ENCODE measurements around the gene TSPAN9. TPM values are rescaled to one million over a fixed set of nuclear protein-coding genes. Genes with fewer than 3 reads are reported as not detected.

The TSPAN9 gene
- total RNA-seq, 3 donors from 2014 or later (not counting 1 experiment from before 2014, with no cell fraction given): 0.86 to 1.6 (median 1.1) TPM

- Histone ChIP-seq H3K4me1 (ENCODE audit: control insufficient read depth, insufficient read depth, low read length) (peaks cover 3% of the 10 kb centered on the region), H3K36me3 (ENCODE audit: control insufficient read depth, insufficient read depth, low read length) (no peaks in the 10 kb centered on the region), H3K4me3 (ENCODE audit: low read length) (no peak overlapping the region), H3K27me3 (ENCODE audit: control insufficient read depth, insufficient read depth, low read length) (no peaks in the 10 kb centered on the region), H3K9me3 (ENCODE audit: control insufficient read depth, insufficient read depth, low read length) (no peaks in the 10 kb centered on the region), H3K27ac (ENCODE audit: low read length) (no peak overlapping the region)
- no peak for ATAC-seq
- WGBS (ENCODE audit: insufficient coverage): 51% methylated on average over 4 of the region's 5 CpGs
- DNase-seq: no peak
- H3K9me3 Mint-ChIP-seq: no peaks in the 10 kb centered on the region
- TF ChIP-seq, protein P1, sequence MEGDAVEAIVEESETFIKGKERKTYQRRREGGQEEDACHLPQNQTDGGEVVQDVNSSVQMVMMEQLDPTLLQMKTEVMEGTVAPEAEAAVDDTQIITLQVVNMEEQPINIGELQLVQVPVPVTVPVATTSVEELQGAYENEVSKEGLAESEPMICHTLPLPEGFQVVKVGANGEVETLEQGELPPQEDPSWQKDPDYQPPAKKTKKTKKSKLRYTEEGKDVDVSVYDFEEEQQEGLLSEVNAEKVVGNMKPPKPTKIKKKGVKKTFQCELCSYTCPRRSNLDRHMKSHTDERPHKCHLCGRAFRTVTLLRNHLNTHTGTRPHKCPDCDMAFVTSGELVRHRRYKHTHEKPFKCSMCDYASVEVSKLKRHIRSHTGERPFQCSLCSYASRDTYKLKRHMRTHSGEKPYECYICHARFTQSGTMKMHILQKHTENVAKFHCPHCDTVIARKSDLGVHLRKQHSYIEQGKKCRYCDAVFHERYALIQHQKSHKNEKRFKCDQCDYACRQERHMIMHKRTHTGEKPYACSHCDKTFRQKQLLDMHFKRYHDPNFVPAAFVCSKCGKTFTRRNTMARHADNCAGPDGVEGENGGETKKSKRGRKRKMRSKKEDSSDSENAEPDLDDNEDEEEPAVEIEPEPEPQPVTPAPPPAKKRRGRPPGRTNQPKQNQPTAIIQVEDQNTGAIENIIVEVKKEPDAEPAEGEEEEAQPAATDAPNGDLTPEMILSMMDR (IDR thresholded peaks at IDR 0.05): no peak
- intact Hi-C loops (cut with micrococcal nuclease): no loop called here
- peaks cover 0 to 14% of the 10 kb centered on the region in 2 donors for H3K27me3 Mint-ChIP-seq (ENCODE audit: low read depth in 2 of 2)
- no peaks in the 10 kb centered on the region for H3K4me1 Mint-ChIP-seq
- H3K27ac Mint-ChIP-seq: no peak overlapping the region
- no peaks in the 10 kb centered on the region for H3K36me3 Mint-ChIP-seq
- H3K4me3 Mint-ChIP-seq: no peak overlapping the region
Observed at GRCh38 chr12:3045494-3045893, 31.7 kb upstream of the TSPAN9 start.

DNA sequence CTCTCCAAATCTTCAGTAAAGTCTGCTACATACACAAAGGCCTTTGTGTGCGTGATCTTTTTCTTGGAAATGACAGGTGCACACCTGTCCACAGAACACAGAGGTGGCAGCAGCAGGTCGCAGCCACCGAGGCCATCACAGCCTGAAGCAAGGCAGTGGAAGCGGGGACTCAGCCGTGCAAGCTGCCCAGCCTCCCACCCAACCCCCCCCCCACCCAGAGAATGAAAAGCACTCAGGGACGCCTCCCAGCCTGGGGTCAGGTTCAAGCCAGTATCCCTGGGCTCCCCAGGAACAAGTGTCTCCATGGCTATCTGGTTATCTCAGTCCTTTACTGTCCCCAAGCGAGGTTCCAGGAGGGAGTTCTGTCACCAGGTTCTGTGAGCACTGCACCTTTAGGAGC lies 31.2 kb upstream of the TSPAN9 start:
- TF ChIP-seq, protein P1 (IDR thresholded peaks at IDR 0.05): no peak
- Histone ChIP-seq H3K4me3 (ENCODE audit: low read length) (no peak overlapping the region), H3K27ac (ENCODE audit: low read length) (no peak overlapping the region), H3K27me3 (ENCODE audit: control insufficient read depth, insufficient read depth, low read length) (no peaks in the 10 kb centered on the region), H3K9me3 (ENCODE audit: control insufficient read depth, insufficient read depth, low read length) (no peaks in the 10 kb centered on the region), H3K4me1 (ENCODE audit: control insufficient read depth, insufficient read depth, low read length) (peaks cover 3% of the 10 kb centered on the region), H3K36me3 (ENCODE audit: control insufficient read depth, insufficient read depth, low read length) (no peaks in the 10 kb centered on the region)
- no peak overlapping the region for H3K27ac Mint-ChIP-seq
- ATAC-seq: no peak
- no peaks in the 10 kb centered on the region for H3K9me3 Mint-ChIP-seq
- intact Hi-C loops (cut with micrococcal nuclease): no loop called here
- no peak overlapping the region for H3K4me3 Mint-ChIP-seq
- no peaks in the 10 kb centered on the region for H3K4me1 Mint-ChIP-seq
- H3K36me3 Mint-ChIP-seq: no peaks in the 10 kb centered on the region
- DNase-seq: no peak
- WGBS (ENCODE audit: insufficient coverage): 77% methylated on average over 5 of the region's 7 CpGs
- H3K27me3 Mint-ChIP-seq (ENCODE audit: low read depth in 2 of 2): peaks cover 0 to 14% of the 10 kb centered on the region in 2 donors

DNA sequence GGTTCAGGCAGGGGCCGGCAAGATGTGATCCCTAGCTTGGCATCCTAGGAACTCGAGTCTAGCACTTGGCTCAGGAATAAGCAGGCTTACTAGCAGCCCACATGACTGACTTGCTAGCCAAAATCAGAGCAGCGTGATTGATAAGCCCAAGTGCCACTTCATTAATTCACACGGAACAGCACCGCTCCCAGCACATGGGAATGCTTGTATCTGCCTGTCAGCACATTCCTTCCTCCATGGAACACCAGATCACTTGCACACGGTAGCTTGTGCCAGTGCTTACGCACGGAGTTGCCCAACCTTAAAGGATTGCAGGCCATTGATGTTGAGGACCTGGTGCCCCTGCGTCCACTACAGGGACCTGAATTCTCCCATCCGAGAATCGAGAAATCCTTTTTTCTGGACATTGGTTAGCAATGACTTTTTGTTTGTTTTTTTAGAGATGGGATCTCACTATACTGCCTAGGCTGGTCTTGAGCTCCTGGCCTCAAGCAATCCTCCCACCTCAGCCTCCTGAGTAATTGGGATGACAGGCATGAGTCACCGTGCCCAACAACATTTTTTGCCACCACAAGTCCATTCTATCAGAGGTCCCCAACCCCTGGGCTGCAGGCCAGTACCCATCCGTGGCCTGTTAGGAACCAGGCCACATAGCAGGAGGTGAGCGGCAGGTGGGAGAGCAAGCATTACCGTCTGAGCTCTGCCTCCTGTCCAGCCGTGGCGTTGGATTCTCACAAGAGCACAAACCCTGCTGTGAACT lies 30.6 kb upstream of the TSPAN9 start:
- no peaks in the 10 kb centered on the region for H3K36me3 Mint-ChIP-seq
- no peaks in the 10 kb centered on the region for H3K27me3 ChIP-seq (ENCODE audit: control insufficient read depth, insufficient read depth, low read length)
- DNase-seq (no peak), ATAC-seq (no peak)
- no peaks in the 10 kb centered on the region for H3K4me1 Mint-ChIP-seq
- H3K4me3 Mint-ChIP-seq: no peak overlapping the region
- no peaks in the 10 kb centered on the region for H3K9me3 ChIP-seq (ENCODE audit: control insufficient read depth, insufficient read depth, low read length)
- intact Hi-C loops (cut with micrococcal nuclease): no loop called here
- peaks cover 3% of the 10 kb centered on the region for H3K4me1 ChIP-seq (ENCODE audit: control insufficient read depth, insufficient read depth, low read length)
- H3K36me3 ChIP-seq (ENCODE audit: control insufficient read depth, insufficient read depth, low read length): no peaks in the 10 kb centered on the region
- no peak overlapping the region for H3K4me3 ChIP-seq (ENCODE audit: low read length)
- H3K27me3 Mint-ChIP-seq (ENCODE audit: low read depth in 2 of 2): peaks cover 0 to 11% of the 10 kb centered on the region in 2 donors
- 86% methylated on average over 17 of the region's 17 CpGs for WGBS (ENCODE audit: insufficient coverage)
- no peak overlapping the region for H3K27ac Mint-ChIP-seq
- no peak overlapping the region for H3K27ac ChIP-seq (ENCODE audit: low read length)
- TF ChIP-seq, protein P1 (IDR thresholded peaks at IDR 0.05): no peak
- no peaks in the 10 kb centered on the region for H3K9me3 Mint-ChIP-seq

DNA sequence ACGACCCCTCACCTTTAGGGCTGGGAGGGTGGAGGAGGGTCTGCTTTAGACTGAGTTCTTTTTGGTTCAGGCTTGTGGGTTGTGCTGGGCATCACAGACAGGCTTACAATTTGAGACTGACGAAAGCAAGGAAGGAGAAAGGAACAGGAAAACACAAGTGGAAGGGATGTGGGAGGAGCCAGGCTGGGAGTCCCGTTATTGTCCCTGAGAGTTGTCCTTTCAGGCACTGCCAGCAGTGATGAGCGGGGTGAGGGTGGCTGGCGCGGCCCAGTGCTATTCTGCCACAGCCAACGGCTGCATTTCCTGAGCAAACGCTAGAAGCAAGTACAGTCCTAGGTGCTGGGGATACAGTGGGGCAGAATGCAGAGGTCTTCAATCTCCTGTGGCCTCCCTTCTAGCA lies 29.2 kb upstream of the TSPAN9 start:
- no peaks in the 10 kb centered on the region for H3K9me3 Mint-ChIP-seq
- DNase-seq (no peak), ATAC-seq (no peak)
- Histone ChIP-seq H3K36me3 (ENCODE audit: control insufficient read depth, insufficient read depth, low read length) (no peaks in the 10 kb centered on the region), H3K27ac (ENCODE audit: low read length) (no peak overlapping the region), H3K4me3 (ENCODE audit: low read length) (no peak overlapping the region), H3K4me1 (ENCODE audit: control insufficient read depth, insufficient read depth, low read length) (no peaks in the 10 kb centered on the region), H3K9me3 (ENCODE audit: control insufficient read depth, insufficient read depth, low read length) (no peaks in the 10 kb centered on the region), H3K27me3 (ENCODE audit: control insufficient read depth, insufficient read depth, low read length) (no peaks in the 10 kb centered on the region)
- TF ChIP-seq, protein P1 (IDR thresholded peaks at IDR 0.05): no peak
- H3K27me3 Mint-ChIP-seq (ENCODE audit: low read depth in 2 of 2): peaks cover 0 to 8% of the 10 kb centered on the region in 2 donors
- H3K27ac Mint-ChIP-seq: no peak overlapping the region
- no peak overlapping the region for H3K4me3 Mint-ChIP-seq
- H3K36me3 Mint-ChIP-seq: no peaks in the 10 kb centered on the region
- 62% methylated on average over 8 of the region's 8 CpGs for whole genome bisulfite sequencing (ENCODE audit: insufficient coverage)
- no peaks in the 10 kb centered on the region for H3K4me1 Mint-ChIP-seq
- intact Hi-C loops (cut with micrococcal nuclease): no loop called here

All from natural killer cell (primary cell).